Osteocyte (in vitro differentiated cells): ENCODE measurements around the gene ROCK2. TPM values are rescaled to one million over a fixed set of nuclear protein-coding genes. Genes with fewer than 3 reads are reported as not detected.

Experiments used
- DNase-seq: peaks from one replicate; pipeline ENCODE4 v3.0.0; 2021; ENCODE audit warnings: mixed read lengths; ENCODE audit not compliant: unreplicated experiment; ENCODE audit errors: extremely low spot score
- H3K27ac Mint-ChIP-seq: one replicate; pipeline ENCODE4 v1.8.0; 2021; ENCODE audit warnings: mild to moderate bottlenecking, mixed read lengths; ENCODE audit not compliant: unreplicated experiment
- H3K27me3 Mint-ChIP-seq: one replicate; pipeline ENCODE4 v1.8.0; 2021; ENCODE audit warnings: mixed read lengths; ENCODE audit not compliant: unreplicated experiment
- H3K36me3 Mint-ChIP-seq: one replicate; pipeline ENCODE4 v1.8.0; 2021; ENCODE audit warnings: mixed read lengths; ENCODE audit not compliant: unreplicated experiment
- H3K4me1 Mint-ChIP-seq: one replicate; pipeline ENCODE4 v1.8.0; 2021; ENCODE audit warnings: mixed read lengths; ENCODE audit not compliant: unreplicated experiment
- H3K4me3 Mint-ChIP-seq: one replicate; pipeline ENCODE4 v1.8.0; 2021; ENCODE audit warnings: mild to moderate bottlenecking, moderate library complexity, mixed read lengths; ENCODE audit not compliant: unreplicated experiment
- H3K9me3 Mint-ChIP-seq: one replicate; pipeline ENCODE4 v1.8.0; 2021; ENCODE audit warnings: mixed read lengths; ENCODE audit not compliant: unreplicated experiment
- CTCF ChIP-seq: fragments of 200-600 bp; sonication (generic); IDR thresholded peaks from 2 replicates; pipeline ENCODE4 v1.5.0; 2021; ENCODE audit warnings: antibody characterized with exemption, mild to moderate bottlenecking, moderate library complexity
- total RNA-seq: library from RNA; stranded (reverse); gene quantifications from 2 replicates; pipeline ENCODE4 v1.2.1, GENCODE V29; 2021

Gene ROCK2
- total RNA-seq, 1 donor from 2014 or later: 56.4 TPM

- Mint-ChIP-seq H3K4me3 (no peak overlapping the region), H3K9me3 (no peaks in the 10 kb centered on the region), H3K36me3 (peaks cover 38% of the 10 kb centered on the region), H3K4me1 (no peaks in the 10 kb centered on the region), H3K27ac (no peak overlapping the region), H3K27me3 (no peaks in the 10 kb centered on the region)
- TF ChIP-seq CTCF: no peak
- DNase-seq: no peak
Measured at GRCh38 chr2:11196246-11196645, 148.2 kb downstream of the ROCK2 start.

GRCh38 chr2:11187731-11188130, 156.7 kb downstream of the ROCK2 start:
- no peak overlapping the region for H3K27ac Mint-ChIP-seq
- H3K4me1 Mint-ChIP-seq: no peaks in the 10 kb centered on the region
- H3K9me3 Mint-ChIP-seq: no peaks in the 10 kb centered on the region
- no peaks in the 10 kb centered on the region for H3K27me3 Mint-ChIP-seq
- H3K36me3 Mint-ChIP-seq: peaks cover 38% of the 10 kb centered on the region
- DNase-seq: no peak
- H3K4me3 Mint-ChIP-seq: no peak overlapping the region
- TF ChIP-seq CTCF: no peak

GRCh38 chr2:11187083-11187619, 157.3 kb downstream of the ROCK2 start:
- TF ChIP-seq CTCF: no peak
- no peak for DNase-seq
- Mint-ChIP-seq H3K27me3 (no peaks in the 10 kb centered on the region), H3K4me3 (no peak overlapping the region), H3K9me3 (no peaks in the 10 kb centered on the region), H3K36me3 (peaks cover 41% of the 10 kb centered on the region), H3K4me1 (no peaks in the 10 kb centered on the region), H3K27ac (peak overlapping the region; percentile 23)

GRCh38 chr2:11186145-11186544, 158.3 kb downstream of the ROCK2 start:
- H3K36me3 Mint-ChIP-seq: peaks cover 41% of the 10 kb centered on the region
- no peak overlapping the region for H3K27ac Mint-ChIP-seq
- H3K9me3 Mint-ChIP-seq: no peaks in the 10 kb centered on the region

GRCh38 chr2:11182951-11183350, 161.5 kb downstream of the ROCK2 start:
- no peaks in the 10 kb centered on the region for H3K4me1 Mint-ChIP-seq

More at GRCh38 chr2:11186145-11186544, 158.3 kb downstream of the ROCK2 start:
- H3K4me1 Mint-ChIP-seq: no peaks in the 10 kb centered on the region
- H3K27me3 Mint-ChIP-seq: no peaks in the 10 kb centered on the region
- H3K4me3 Mint-ChIP-seq: no peak overlapping the region
- TF ChIP-seq CTCF: no peak
- no peak for DNase-seq

More at GRCh38 chr2:11182951-11183350, 161.5 kb downstream of the ROCK2 start:
- TF ChIP-seq CTCF: no peak
- peaks cover 30% of the 10 kb centered on the region for H3K36me3 Mint-ChIP-seq
- no peak overlapping the region for H3K4me3 Mint-ChIP-seq
- H3K9me3 Mint-ChIP-seq: no peaks in the 10 kb centered on the region
- H3K27ac Mint-ChIP-seq: no peak overlapping the region
- H3K27me3 Mint-ChIP-seq: no peaks in the 10 kb centered on the region
- DNase-seq: no peak
